HL-60 (cell line): ENCODE data around the gene DOCK6.

Experiments used
- DNase-seq, 2 experiments: peaks; one replicate each; pipeline ENCODE4 v3.0.0-alpha.2; 2010 to 2020; ENCODE audit warnings: low read depth in 1 of 2, low spot score in 1 of 2
- H3K27ac ChIP-seq: fragments of 250-450 bp; sonication (Bioruptor Pico); replicated peaks from 2 replicates; pipeline ENCODE4 v1.5.1; 2020; ENCODE audit warnings: mild to moderate bottlenecking, moderate library complexity
- H3K27me3 ChIP-seq: fragments of 250-450 bp; sonication (Bioruptor Pico); 2 replicates; pipeline ENCODE4 v1.5.1; 2021; ENCODE audit warnings: mild to moderate bottlenecking, moderate library complexity; ENCODE audit not compliant: insufficient read depth, poor library complexity, severe bottlenecking
- H3K4me3 ChIP-seq: replicated peaks from 2 replicates; pipeline ENCODE4 v1.5.1; 2011; ENCODE audit warnings: mild to moderate bottlenecking, control low read depth, low read length; ENCODE audit not compliant: insufficient read depth
- GABPA ChIP-seq: IDR thresholded peaks from 2 replicates; pipeline ENCODE4 v1.6.1; 2012; ENCODE audit warnings: low read depth
- POLR2AphosphoS5 ChIP-seq: IDR thresholded peaks from 2 replicates; pipeline ENCODE4 v1.6.1; 2012; ENCODE audit warnings: low read depth
- SPI1 ChIP-seq: IDR thresholded peaks from 2 replicates; pipeline ENCODE4 v1.6.1; 2012; ENCODE audit warnings: low read depth, mild to moderate bottlenecking, borderline replicate concordance
- TF ChIP-seq, protein P1 (sequence below): IDR thresholded peaks from 2 replicates; pipeline ENCODE4 v1.6.1; 2012; ENCODE audit warnings: low read depth; ENCODE audit not compliant: insufficient replicate concordance
- TF ChIP-seq, protein P2 (sequence below): IDR thresholded peaks from one replicate; pipeline ENCODE4 v1.5.1; 2011; ENCODE audit warnings: low read length, control low read depth, inconsistent platforms; ENCODE audit not compliant: insufficient read depth

DOCK6 gene

GRCh38 chr19:11191273-11191755 is 71.0 kb downstream of the DOCK6 start:
- no peak for DNase-seq
- no peak overlapping the region for H3K4me3 ChIP-seq
- H3K27me3 ChIP-seq: peaks cover 3% of the 10 kb centered on the region
- no peak overlapping the region for H3K27ac ChIP-seq
- TF ChIP-seq POLR2AphosphoS5: no peak
- TF ChIP-seq, protein P1, sequence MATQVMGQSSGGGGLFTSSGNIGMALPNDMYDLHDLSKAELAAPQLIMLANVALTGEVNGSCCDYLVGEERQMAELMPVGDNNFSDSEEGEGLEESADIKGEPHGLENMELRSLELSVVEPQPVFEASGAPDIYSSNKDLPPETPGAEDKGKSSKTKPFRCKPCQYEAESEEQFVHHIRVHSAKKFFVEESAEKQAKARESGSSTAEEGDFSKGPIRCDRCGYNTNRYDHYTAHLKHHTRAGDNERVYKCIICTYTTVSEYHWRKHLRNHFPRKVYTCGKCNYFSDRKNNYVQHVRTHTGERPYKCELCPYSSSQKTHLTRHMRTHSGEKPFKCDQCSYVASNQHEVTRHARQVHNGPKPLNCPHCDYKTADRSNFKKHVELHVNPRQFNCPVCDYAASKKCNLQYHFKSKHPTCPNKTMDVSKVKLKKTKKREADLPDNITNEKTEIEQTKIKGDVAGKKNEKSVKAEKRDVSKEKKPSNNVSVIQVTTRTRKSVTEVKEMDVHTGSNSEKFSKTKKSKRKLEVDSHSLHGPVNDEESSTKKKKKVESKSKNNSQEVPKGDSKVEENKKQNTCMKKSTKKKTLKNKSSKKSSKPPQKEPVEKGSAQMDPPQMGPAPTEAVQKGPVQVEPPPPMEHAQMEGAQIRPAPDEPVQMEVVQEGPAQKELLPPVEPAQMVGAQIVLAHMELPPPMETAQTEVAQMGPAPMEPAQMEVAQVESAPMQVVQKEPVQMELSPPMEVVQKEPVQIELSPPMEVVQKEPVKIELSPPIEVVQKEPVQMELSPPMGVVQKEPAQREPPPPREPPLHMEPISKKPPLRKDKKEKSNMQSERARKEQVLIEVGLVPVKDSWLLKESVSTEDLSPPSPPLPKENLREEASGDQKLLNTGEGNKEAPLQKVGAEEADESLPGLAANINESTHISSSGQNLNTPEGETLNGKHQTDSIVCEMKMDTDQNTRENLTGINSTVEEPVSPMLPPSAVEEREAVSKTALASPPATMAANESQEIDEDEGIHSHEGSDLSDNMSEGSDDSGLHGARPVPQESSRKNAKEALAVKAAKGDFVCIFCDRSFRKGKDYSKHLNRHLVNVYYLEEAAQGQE: no peak
- TF ChIP-seq SPI1: no peak
- TF ChIP-seq GABPA: no peak
- TF ChIP-seq, protein P2, sequence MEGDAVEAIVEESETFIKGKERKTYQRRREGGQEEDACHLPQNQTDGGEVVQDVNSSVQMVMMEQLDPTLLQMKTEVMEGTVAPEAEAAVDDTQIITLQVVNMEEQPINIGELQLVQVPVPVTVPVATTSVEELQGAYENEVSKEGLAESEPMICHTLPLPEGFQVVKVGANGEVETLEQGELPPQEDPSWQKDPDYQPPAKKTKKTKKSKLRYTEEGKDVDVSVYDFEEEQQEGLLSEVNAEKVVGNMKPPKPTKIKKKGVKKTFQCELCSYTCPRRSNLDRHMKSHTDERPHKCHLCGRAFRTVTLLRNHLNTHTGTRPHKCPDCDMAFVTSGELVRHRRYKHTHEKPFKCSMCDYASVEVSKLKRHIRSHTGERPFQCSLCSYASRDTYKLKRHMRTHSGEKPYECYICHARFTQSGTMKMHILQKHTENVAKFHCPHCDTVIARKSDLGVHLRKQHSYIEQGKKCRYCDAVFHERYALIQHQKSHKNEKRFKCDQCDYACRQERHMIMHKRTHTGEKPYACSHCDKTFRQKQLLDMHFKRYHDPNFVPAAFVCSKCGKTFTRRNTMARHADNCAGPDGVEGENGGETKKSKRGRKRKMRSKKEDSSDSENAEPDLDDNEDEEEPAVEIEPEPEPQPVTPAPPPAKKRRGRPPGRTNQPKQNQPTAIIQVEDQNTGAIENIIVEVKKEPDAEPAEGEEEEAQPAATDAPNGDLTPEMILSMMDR: no peak

- no peak for TF ChIP-seq POLR2AphosphoS5
- TF ChIP-seq, protein P1: no peak
- no peak for TF ChIP-seq SPI1
- no peak for TF ChIP-seq GABPA
- TF ChIP-seq, protein P2: no peak
- Histone ChIP-seq H3K27ac (no peak overlapping the region), H3K27me3 (no peaks in the 10 kb centered on the region), H3K4me3 (no peak overlapping the region)
- no peak for DNase-seq
These were observed 71.8 kb downstream of the DOCK6 start for GRCh38 chr19:11190501-11190900.

DNA sequence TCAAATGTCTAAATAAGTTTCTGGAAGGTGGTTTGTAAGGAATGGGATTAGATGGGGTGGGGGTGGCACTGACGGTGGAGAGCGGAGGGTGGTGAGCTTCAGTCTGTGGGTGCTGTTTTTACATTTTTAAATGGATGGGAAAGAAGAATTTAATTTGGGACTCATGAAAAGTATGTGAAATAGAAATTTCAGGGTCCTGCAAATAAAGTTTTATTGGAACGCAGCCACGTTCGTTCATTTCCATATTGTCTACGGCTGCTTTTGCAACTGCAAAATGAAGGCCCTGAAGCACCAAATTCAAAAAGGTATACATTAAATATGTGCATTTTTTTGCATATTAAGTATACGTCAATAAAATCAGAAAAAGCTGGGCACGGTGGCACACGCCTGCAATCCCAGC is 74.9 kb downstream of the DOCK6 start:
- Histone ChIP-seq H3K27me3 (no peaks in the 10 kb centered on the region), H3K27ac (no peak overlapping the region), H3K4me3 (no peak overlapping the region)
- no peak for DNase-seq
- TF ChIP-seq POLR2AphosphoS5 (no peak), GABPA (no peak), SPI1 (no peak)
- TF ChIP-seq, protein P1: no peak
- TF ChIP-seq, protein P2: no peak
